Gastrocnemius medialis (tissue), 4 donors: ENCODE results near the gene HSPA1L. TPM values are rescaled to one million over a fixed set of nuclear protein-coding genes. Genes with fewer than 3 reads are reported as not detected.
A peak's percentile ranks its signal among the peaks of the same experiment; 100 is the strongest.

Experiments
- ATAC-seq, 2 donors: fragments of 150-250 bp; one replicate each; pipeline ENCODE4 v1.9.1; 2016
- DNase-seq, 2 donors: peaks; one replicate each; pipeline ENCODE4 v3.0.0-alpha.2; 2019
- H3K27ac ChIP-seq, 4 donors: fragments of 200-600 bp; sonication (generic); 1 replicate in 1 of 4; 2 replicates in 3 of 4; pipeline ENCODE4 v1.5.1; 2016 to 2018; ENCODE audit warnings: mild to moderate bottlenecking in 2 of 4, moderate library complexity in 1 of 4
- H3K27me3 ChIP-seq, 3 donors: fragments of 200-600 bp; sonication (generic) in 2 of 3; 1 replicate in 1 of 3; 2 replicates in 2 of 3; pipeline versions ENCODE4 v1.5.1 to v1.6.0; 2016 to 2019; ENCODE audit warnings: mild to moderate bottlenecking in 1 of 3, moderate library complexity in 1 of 3
- H3K36me3 ChIP-seq, 2 donors: fragments of 200-600 bp; sonication (generic) in 1 of 2; one replicate each; pipeline ENCODE4 v1.5.1; 2017 to 2018
- H3K4me1 ChIP-seq, 2 donors: fragments of 200-600 bp; sonication (generic) in 1 of 2; one replicate each; pipeline ENCODE4 v1.5.1; 2016 to 2017; ENCODE audit warnings: mild to moderate bottlenecking in 2 of 2
- H3K4me3 ChIP-seq, 4 donors: fragments of 200-600 bp; sonication (generic) in 3 of 4; 1 replicate in 1 of 4; 2 replicates in 3 of 4; pipeline ENCODE4 v1.5.1; 2016 to 2019; ENCODE audit warnings: mild to moderate bottlenecking in 2 of 4
- H3K9me3 ChIP-seq, 3 donors: fragments of 200-600 bp; sonication (generic) in 2 of 3; 1 replicate in 1 of 3; 2 replicates in 2 of 3; pipeline ENCODE4 v1.5.1; 2016 to 2019
- CTCF ChIP-seq, 5 experiments: fragments of 450-650 bp in 3 of 5; fragments of 200-600 bp in 2 of 5; sonication (generic) in 2 of 5; IDR thresholded peaks in 4 of 5; conservative IDR thresholded peaks in 1 of 5; 1 replicate in 4 of 5; 2 replicates in 1 of 5; pipeline ENCODE4 v1.5.1; 2016 to 2019; ENCODE audit warnings: antibody characterized with exemption in 5 of 5, mild to moderate bottlenecking in 3 of 5, moderate library complexity in 3 of 5
- POLR2A ChIP-seq, 2 donors: fragments of 450-650 bp; IDR thresholded peaks; one replicate each; pipeline ENCODE4 v1.6.1; 2017; ENCODE audit warnings: antibody characterized with exemption in 2 of 2, mild to moderate bottlenecking in 2 of 2, moderate library complexity in 2 of 2
- in situ Hi-C, 4 donors: fragments of 200-750 bp; cut with MboI; loops; one replicate each; pipeline versions ENCODE4 v1.15.0 to v1.8.0; 2017; ENCODE audit warnings: low sequenced_read_pairs in 4 of 4
- intact Hi-C: fragments of 100-400 bp; cut with DNase I; formaldehyde crosslinking; loops from one replicate; pipeline ENCODE4 v1.15.1; 2023; ENCODE audit warnings: low total_unique reads
- total RNA-seq, 4 donors: library from RNA; depleted of rRNA; stranded (reverse); fragments of >200 nt; gene quantifications; one replicate each; pipeline versions ENCODE4 v1.1.0 to v1.2.3, GENCODE V29; 2016

HSPA1L gene
- total RNA-seq, 4 donors from 2014 or later = 1.1 to 7.1 (median 3.5) TPM

GRCh38 chr6:31837369-31838113, 22.5 kb upstream of the HSPA1L start:
- Histone ChIP-seq H3K36me3 (peaks cover 0 to 42% of the 10 kb centered on the region in 2 donors), H3K9me3 (no peaks in the 10 kb centered on the region), H3K27ac (peak overlapping the region; percentile 87 to 97 (median 92)), H3K4me1 (peaks cover 30 to 37% of the 10 kb centered on the region in 2 donors), H3K4me3 (peak overlapping the region in 1 of 4 donors; percentile 95), H3K27me3 (no peaks in the 10 kb centered on the region)
- no peak for TF ChIP-seq POLR2A (IDR thresholded peaks at IDR 0.05)
- no peak for TF ChIP-seq CTCF (IDR thresholded peaks at IDR 0.05 in 4 of 5, conservative IDR thresholded peaks at IDR 0.05 in 1 of 5)
- in situ Hi-C loops (loop anchor here in 2 of 4 donors (10.0 kb wide), 3 partner anchors 63 to 163 kb away; partner anchors contain the start of genes VWA7 (in 2 of the 2) and LY6G5C (in 1 of the 2)), intact Hi-C loops (loop anchor here (10.0 kb wide), 1 partner anchor 293 kb away; the partner anchor contains the start of genes ATP6V1G2, DDX39B and NFKBIL1)
- no peak for DNase-seq
- no peak for ATAC-seq

GRCh38 chr6:31836474-31837368, 21.6 kb upstream of the HSPA1L start:
- peaks cover 0 to 42% of the 10 kb centered on the region in 2 donors for H3K36me3 ChIP-seq
- peaks cover 30 to 38% of the 10 kb centered on the region in 2 donors for H3K4me1 ChIP-seq
- ATAC-seq (peak in 1 of 2 donors; percentile 40), DNase-seq (no peak)
- peak overlapping the region; percentile 68 to 96 (median 84) for H3K4me3 ChIP-seq
- intact Hi-C loops = loop anchor here (10.0 kb wide), 1 partner anchor 292 kb away; the partner anchor contains the start of genes ATP6V1G2, DDX39B and NFKBIL1
- H3K27ac ChIP-seq = peak overlapping the region; percentile 87 to 97 (median 92)
- H3K27me3 ChIP-seq = no peaks in the 10 kb centered on the region
- H3K9me3 ChIP-seq = no peaks in the 10 kb centered on the region
- TF ChIP-seq POLR2A (IDR thresholded peaks at IDR 0.05) = no peak
- TF ChIP-seq CTCF (IDR thresholded peaks at IDR 0.05 in 4 of 5, conservative IDR thresholded peaks at IDR 0.05 in 1 of 5) = no peak
- in situ Hi-C loops = loop anchor here in 2 of 4 donors (10.0 kb wide), 3 partner anchors 62 to 162 kb away; partner anchors contain the start of genes VWA7 (in 2 of the 2) and LY6G5C (in 1 of the 2)

- in situ Hi-C loops (loop anchor here in 2 of 4 donors (10.0 kb wide), 3 partner anchors 61 to 161 kb away; partner anchors contain the start of genes VWA7 (in 2 of the 2) and LY6G5C (in 1 of the 2)), intact Hi-C loops (loop anchor here (10.0 kb wide), 1 partner anchor 291 kb away; the partner anchor contains the start of genes ATP6V1G2, DDX39B and NFKBIL1)
- Histone ChIP-seq H3K4me3 (peak overlapping the region; percentile 68 to 96 (median 84)), H3K9me3 (no peaks in the 10 kb centered on the region), H3K4me1 (peaks cover 36 to 44% of the 10 kb centered on the region in 2 donors), H3K27me3 (no peaks in the 10 kb centered on the region), H3K36me3 (peaks cover 0 to 41% of the 10 kb centered on the region in 2 donors), H3K27ac (peak overlapping the region; percentile 87 to 97 (median 92))
- ATAC-seq (no peak), DNase-seq (no peak)
- no peak for TF ChIP-seq CTCF (IDR thresholded peaks at IDR 0.05 in 4 of 5, conservative IDR thresholded peaks at IDR 0.05 in 1 of 5)
- no peak for TF ChIP-seq POLR2A (IDR thresholded peaks at IDR 0.05)
These were observed 21.0 kb upstream of the HSPA1L start for GRCh38 chr6:31836047-31836473.
